GM23248 (cell line): Measurements from ENCODE around the gene FXR2. TPM values are rescaled to one million over a fixed set of nuclear protein-coding genes. Genes with fewer than 3 reads are reported as not detected.
"Not testable (repeated sequence)": the region's sequence is repeated elsewhere in the genome, so short reads cannot be mapped to it uniquely, and the experiment has no call there.

Source experiments
- DNase-seq: peaks from one replicate; pipeline ENCODE4 v3.0.0-alpha.2; 2015
- H2AFZ ChIP-seq: fragments of 200-600 bp; sonication (generic); 2 replicates; pipeline ENCODE4 v1.6.1; 2016; ENCODE audit warnings: antibody characterized with exemption
- H3F3A ChIP-seq: fragments of 200-600 bp; sonication (generic); 2 replicates; pipeline ENCODE4 v1.6.1; 2016; ENCODE audit warnings: mild to moderate bottlenecking, antibody characterized with exemption, mixed run types; ENCODE audit not compliant: insufficient read depth
- H3K27ac ChIP-seq: fragments of 200-600 bp; sonication (generic); 2 replicates; pipeline ENCODE4 v1.5.1; 2016; ENCODE audit warnings: mild to moderate bottlenecking
- H3K27me3 ChIP-seq: fragments of 200-600 bp; sonication (generic); replicated peaks from 2 replicates; pipeline ENCODE4 v1.6.1; 2016; ENCODE audit warnings: mild to moderate bottlenecking; ENCODE audit not compliant: insufficient read depth
- H3K36me3 ChIP-seq: fragments of 200-600 bp; sonication (generic); 2 replicates; pipeline ENCODE4 v1.6.1; 2016; ENCODE audit warnings: low read depth, mild to moderate bottlenecking
- H3K4me1 ChIP-seq: fragments of 200-600 bp; sonication (generic); 2 replicates; pipeline ENCODE4 v1.6.1; 2016; ENCODE audit warnings: mild to moderate bottlenecking; ENCODE audit not compliant: insufficient read depth
- H3K4me2 ChIP-seq: fragments of 200-600 bp; sonication (generic); one replicate; pipeline ENCODE4 v1.6.1; 2016; ENCODE audit warnings: mild to moderate bottlenecking; ENCODE audit not compliant: unreplicated experiment
- H3K4me3 ChIP-seq: fragments of 200-600 bp; sonication (generic); 2 replicates; pipeline ENCODE4 v1.5.1; 2016; ENCODE audit warnings: mild to moderate bottlenecking
- H3K79me2 ChIP-seq: fragments of 200-600 bp; sonication (generic); 2 replicates; pipeline ENCODE4 v1.6.1; 2016; ENCODE audit warnings: mild to moderate bottlenecking; ENCODE audit not compliant: insufficient read depth
- H3K9ac ChIP-seq: fragments of 200-600 bp; sonication (generic); 2 replicates; pipeline ENCODE4 v1.6.1; 2016; ENCODE audit warnings: mild to moderate bottlenecking
- H3K9me2 ChIP-seq: fragments of 200-600 bp; sonication (generic); 2 replicates; pipeline ENCODE4 v1.6.1; 2016; ENCODE audit warnings: mixed run types, mild to moderate bottlenecking, moderate library complexity; ENCODE audit not compliant: insufficient read depth
- H3K9me3 ChIP-seq: fragments of 200-600 bp; sonication (generic); one replicate; pipeline ENCODE4 v1.6.1; 2017; ENCODE audit warnings: low read depth
- H4K20me1 ChIP-seq: fragments of 200-600 bp; sonication (generic); 2 replicates; pipeline ENCODE4 v1.6.0; 2016; ENCODE audit not compliant: insufficient read depth
- EZH2 ChIP-seq: fragments of 200-600 bp; sonication (generic); IDR thresholded peaks from 2 replicates; pipeline ENCODE4 v1.6.1; 2018; ENCODE audit warnings: antibody characterized with exemption, mild to moderate bottlenecking; ENCODE audit not compliant: insufficient read depth, poor library complexity, severe bottlenecking
- EZH2phosphoT487 ChIP-seq: fragments of 200-600 bp; sonication (generic); IDR thresholded peaks from 2 replicates; pipeline ENCODE4 v1.6.1; 2018; ENCODE audit warnings: antibody characterized with exemption, moderate library complexity, mild to moderate bottlenecking, low read depth; ENCODE audit not compliant: insufficient read depth
- WGBS, 2 experiments: methylation state at CpG; one replicate each; pipeline ENCODE4 v1.1.6; 2015 to 2017; ENCODE audit warnings: low lambda C conversion rate in 2 of 2, low coverage in 1 of 2; ENCODE audit errors: missing lambda C conversion rate in 2 of 2; 5-methylcytosine and 5-hydroxymethylcytosine counted together
- in situ Hi-C: fragments of 300-500 bp; cut with MboI; formaldehyde crosslinking; loops from 2 replicates; pipeline ENCODE4 v1.15.0; 2020
- polyA plus RNA-seq: library from polyadenylated mRNA; unstranded; fragments of >200 nt; fragmentation: Nextera tagmentation; extraction: Ambion mirVana; gene quantifications from 2 replicates; pipeline ENCODE4 v1.2.1, GENCODE V29; 2016
- total RNA-seq: library from RNA; depleted of rRNA; stranded (reverse); fragments of >200 nt; shearing (Covaris generic); gene quantifications from 2 replicates; pipeline ENCODE4 v1.2.3, GENCODE V29; 2014

The FXR2 gene
- total and polyA plus RNA-seq, 2 experiments from 2014 or later, result 10.9 to 57.1 TPM

DNA sequence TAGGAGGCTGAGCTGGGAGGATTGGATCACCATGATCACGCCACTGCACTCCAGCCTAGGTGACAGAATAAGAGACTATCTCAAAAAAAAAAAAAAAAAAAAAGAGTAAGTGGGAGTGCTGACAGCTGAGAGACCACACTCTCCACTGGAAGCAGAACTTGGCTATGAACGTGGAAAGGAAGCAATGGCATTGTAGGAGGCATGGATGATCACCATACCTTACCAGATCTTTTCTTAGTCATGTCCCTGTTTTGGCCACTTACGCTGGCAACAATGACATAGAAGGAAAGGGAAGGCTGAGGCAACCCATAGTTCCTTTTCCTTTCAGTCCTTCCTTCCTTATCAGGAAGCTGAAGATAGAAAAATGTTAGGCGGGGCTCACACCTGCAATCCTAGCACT is 32.3 kb upstream of the FXR2 start:
- WGBS, 2 experiments, result 52 to 70% methylated on average over 4 of the region's 4 CpGs
- Histone ChIP-seq H3K9me2 (no peaks in the 10 kb centered on the region), H3K4me3 (no peak overlapping the region), H3K27ac (no peak overlapping the region), H3K79me2 (no peaks in the 10 kb centered on the region), H3F3A (no peaks in the 10 kb centered on the region), H3K27me3 (peaks cover 21% of the 10 kb centered on the region), H4K20me1 (no peaks in the 10 kb centered on the region), H2AFZ (no peak overlapping the region), H3K9ac (no peak overlapping the region), H3K9me3 (no peaks in the 10 kb centered on the region), H3K4me1 (no peaks in the 10 kb centered on the region; the same call in 1 of the 2 replicates), H3K4me2 (no peak overlapping the region), H3K36me3 (no peaks in the 10 kb centered on the region)
- in situ Hi-C loops, result no loop called here
- DNase-seq, result no peak
- TF ChIP-seq EZH2 (no peak), EZH2phosphoT487 (no peak)

DNA sequence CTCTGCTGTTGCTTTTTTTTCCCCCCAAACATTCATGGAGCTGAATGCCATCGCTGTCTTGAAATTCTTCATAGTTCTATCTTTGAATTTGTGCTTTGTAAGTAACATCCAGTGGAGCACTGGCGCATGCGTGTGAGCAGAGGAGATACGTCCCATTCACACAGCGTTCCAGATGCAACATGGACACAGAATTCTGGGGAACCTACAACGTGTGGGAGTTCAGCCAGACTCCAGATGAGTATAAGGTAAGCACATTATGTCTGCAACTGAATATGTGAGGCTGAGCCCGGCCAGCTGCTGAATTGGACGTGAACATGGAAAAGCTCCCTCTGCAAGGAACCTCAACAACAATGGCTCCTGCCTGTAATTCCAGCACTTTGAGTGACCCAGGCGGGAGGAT is 31.8 kb upstream of the FXR2 start:
- H3K79me2 ChIP-seq, result no peaks in the 10 kb centered on the region
- WGBS, 2 experiments, result 41% methylated on average over 9 of the region's 9 CpGs
- in situ Hi-C loops, result no loop called here
- no peak overlapping the region for H3K27ac ChIP-seq
- H3K4me2 ChIP-seq, result no peak overlapping the region
- H3K9me2 ChIP-seq, result no peaks in the 10 kb centered on the region
- no peak overlapping the region for H2AFZ ChIP-seq
- peaks cover 15% of the 10 kb centered on the region for H3K27me3 ChIP-seq
- no peaks in the 10 kb centered on the region for H3K9me3 ChIP-seq
- no peak overlapping the region for H3K9ac ChIP-seq
- H3K4me3 ChIP-seq, result no peak overlapping the region
- no peaks in the 10 kb centered on the region; the same call in 1 of the 2 replicates for H3K4me1 ChIP-seq
- H3F3A ChIP-seq, result no peaks in the 10 kb centered on the region
- DNase-seq, result no peak
- TF ChIP-seq EZH2 (no peak), EZH2phosphoT487 (no peak)
- H4K20me1 ChIP-seq, result no peaks in the 10 kb centered on the region
- no peaks in the 10 kb centered on the region for H3K36me3 ChIP-seq

DNA sequence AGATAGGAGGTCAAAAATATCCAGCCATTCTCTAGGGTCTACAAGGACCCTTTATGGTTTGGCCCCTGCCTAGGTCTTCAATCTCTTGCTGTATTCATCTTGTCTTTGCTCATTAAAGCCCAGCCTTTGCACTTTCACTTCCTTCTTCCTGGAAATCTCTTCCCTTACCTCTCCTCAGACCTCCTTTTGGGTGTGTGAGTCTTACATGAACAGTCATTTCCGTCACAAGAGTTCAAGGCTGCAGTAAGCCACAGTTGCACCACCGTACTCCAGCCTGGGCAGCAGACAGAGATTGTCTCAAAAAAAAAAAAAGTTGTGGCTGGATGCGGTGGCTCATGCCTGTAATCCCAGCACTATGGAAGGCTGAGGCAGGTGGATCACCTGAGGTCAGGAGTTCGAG is 30.1 kb upstream of the FXR2 start:
- Histone ChIP-seq H3K9me3 (no peaks in the 10 kb centered on the region), H3K4me2 (no peak overlapping the region), H3K27ac (no peak overlapping the region), H3F3A (no peaks in the 10 kb centered on the region), H3K9me2 (no peaks in the 10 kb centered on the region), H4K20me1 (no peaks in the 10 kb centered on the region), H2AFZ (no peak overlapping the region), H3K4me1 (no peaks in the 10 kb centered on the region), H3K27me3 (peaks cover under 1% of the 10 kb centered on the region; the same call in 1 of the 2 replicates), H3K9ac (no peak overlapping the region), H3K79me2 (no peaks in the 10 kb centered on the region), H3K36me3 (no peaks in the 10 kb centered on the region), H3K4me3 (no peak overlapping the region)
- DNase-seq, result no peak
- TF ChIP-seq EZH2 (no peak), EZH2phosphoT487 (no peak)
- WGBS, 2 experiments, result 83 to 87% methylated on average over 4 of the region's 4 CpGs
- in situ Hi-C loops, result no loop called here

DNA sequence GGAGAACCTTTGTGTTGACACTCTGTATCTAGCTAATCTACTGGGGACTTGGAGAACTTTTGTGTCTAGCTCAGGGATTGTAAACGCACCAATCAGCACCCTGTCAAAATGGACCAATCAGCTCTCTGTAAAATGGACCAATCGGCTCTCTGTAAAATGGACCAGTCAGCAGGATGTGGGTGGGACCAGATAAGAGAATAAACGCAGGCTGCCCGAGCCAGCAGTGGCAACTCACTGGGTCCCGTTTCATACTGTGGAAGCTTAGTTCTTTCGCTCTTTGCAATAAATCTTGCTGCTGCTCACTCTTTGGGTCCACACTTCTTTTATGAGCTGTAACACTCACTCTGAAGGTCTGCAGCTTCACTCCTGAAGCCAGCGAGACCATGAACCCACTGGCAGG is 26.9 kb upstream of the FXR2 start:
- H3K4me2 ChIP-seq, H3K27me3 ChIP-seq, H3K9me3 ChIP-seq, H3K9me2 ChIP-seq, H3K27ac ChIP-seq, in situ Hi-C loops, H2AFZ ChIP-seq, H3K79me2 ChIP-seq, H3K36me3 ChIP-seq, H3K4me1 ChIP-seq, H3F3A ChIP-seq, H3K9ac ChIP-seq, H3K4me3 ChIP-seq, H4K20me1 ChIP-seq, DNase-seq: not testable (repeated sequence)
- 47 to 51% methylated on average over 7 of the region's 7 CpGs for WGBS, 2 experiments

DNA sequence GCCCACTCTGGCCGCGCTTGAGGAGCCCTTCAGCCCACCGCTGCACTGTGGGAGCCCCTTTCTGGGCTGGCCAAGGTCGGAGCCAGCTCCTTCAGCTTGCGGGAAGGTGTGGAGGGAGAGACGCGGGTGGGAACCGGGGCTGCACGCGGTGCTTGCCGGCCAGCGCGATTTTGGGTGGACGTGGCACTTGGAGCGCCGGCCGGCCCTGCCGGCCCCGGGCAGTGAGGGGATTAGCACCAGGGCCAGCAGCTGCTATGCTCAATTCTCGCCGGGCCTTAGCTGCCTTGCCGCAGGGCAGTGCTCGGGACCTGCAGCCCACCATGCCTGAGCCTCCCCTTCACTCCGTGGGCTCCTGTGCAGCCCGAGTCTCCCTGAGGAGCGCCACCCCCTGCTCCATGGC is 26.1 kb upstream of the FXR2 start:
- 80 to 81% methylated on average over 15 to 23 of the region's 26 CpGs for WGBS, 2 experiments
- H3K4me3 ChIP-seq, result no peak overlapping the region
- no peaks in the 10 kb centered on the region for H3K27me3 ChIP-seq
- no peaks in the 10 kb centered on the region for H3K36me3 ChIP-seq
- no peak overlapping the region for H2AFZ ChIP-seq
- TF ChIP-seq EZH2phosphoT487 (no peak), EZH2 (no peak)
- H4K20me1 ChIP-seq, result no peaks in the 10 kb centered on the region
- H3K27ac ChIP-seq, result no peak overlapping the region
- no peaks in the 10 kb centered on the region for H3K4me1 ChIP-seq
- H3K9me3 ChIP-seq, result no peaks in the 10 kb centered on the region
- DNase-seq, result no peak
- in situ Hi-C loops, result no loop called here
- H3F3A ChIP-seq, result no peaks in the 10 kb centered on the region
- H3K4me2 ChIP-seq, result no peak overlapping the region
- H3K79me2 ChIP-seq, result no peaks in the 10 kb centered on the region
- H3K9ac ChIP-seq, result no peak overlapping the region
- no peaks in the 10 kb centered on the region for H3K9me2 ChIP-seq
